ENCODE data around the gene LDHB.
"Not testable (repeated sequence)": the region's sequence is repeated elsewhere in the genome, so short reads cannot be mapped to it uniquely, and the experiment has no call there.

Gene LDHB

DNA sequence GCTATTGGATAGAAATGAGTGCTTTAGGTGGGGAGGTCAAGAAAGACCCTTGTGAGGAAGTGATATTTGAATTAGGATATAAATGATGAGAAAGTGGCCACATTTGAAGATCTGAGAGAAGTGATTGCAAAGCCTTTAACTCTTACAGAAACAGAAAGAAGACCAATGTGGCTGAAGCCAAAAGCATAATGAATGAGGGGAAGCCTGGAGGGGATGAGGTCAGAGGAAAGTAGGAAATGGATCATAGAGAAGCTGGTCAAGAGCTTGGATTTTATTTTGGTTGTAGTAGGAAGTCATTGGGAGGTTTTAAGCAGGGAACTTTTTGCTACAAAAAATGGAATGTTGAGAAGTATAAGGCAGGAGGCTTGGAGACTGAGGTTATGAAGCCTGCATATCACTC lies 49.4 kb downstream of the LDHB start:
- Histone ChIP-seq H3K27ac (ENCODE audit: low read depth, low read length, severe bottlenecking) (no peak overlapping the region), H3K9me3 (ENCODE audit: control insufficient read depth, low read length) (no peaks in the 10 kb centered on the region), H3K4me1 (ENCODE audit: control insufficient read depth, insufficient read depth, low read length, poor library complexity, severe bottlenecking) (no peaks in the 10 kb centered on the region), H3K4me3 (ENCODE audit: extremely low read depth, insufficient read depth, low read length, poor library complexity, severe bottlenecking) (no peak overlapping the region), H3K36me3 (ENCODE audit: control insufficient read depth, insufficient read depth, low read length) (no peaks in the 10 kb centered on the region)

DNA sequence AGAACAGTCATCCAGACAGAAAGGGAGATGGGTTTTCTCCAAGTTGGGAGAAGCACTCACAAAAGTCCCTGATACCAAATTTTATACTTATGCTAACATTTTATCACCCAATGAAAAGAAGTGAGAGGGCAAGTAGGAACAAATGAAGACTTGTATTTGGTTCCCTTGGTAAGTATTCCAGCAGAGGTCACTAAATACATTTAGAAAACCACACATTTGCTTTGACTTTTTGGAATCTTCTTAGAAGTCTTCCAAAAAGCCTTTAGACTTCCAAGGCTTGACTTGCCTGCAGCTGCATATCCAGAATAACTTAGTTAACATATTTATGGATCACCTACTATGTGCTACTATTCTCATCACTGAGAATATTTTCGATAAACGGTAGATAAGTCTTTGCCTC lies 49.9 kb downstream of the LDHB start:
- no CpG with 5 or more reads among the region's 2 CpGs for WGBS, 2 experiments (ENCODE audit: insufficient coverage in 2 of 2)
- Histone ChIP-seq H3K4me3 (ENCODE audit: extremely low read depth, insufficient read depth, low read length, poor library complexity, severe bottlenecking) (no peak overlapping the region), H3K4me1 (ENCODE audit: control insufficient read depth, insufficient read depth, low read length, poor library complexity, severe bottlenecking) (no peaks in the 10 kb centered on the region), H3K27ac (ENCODE audit: low read depth, low read length, severe bottlenecking) (no peak overlapping the region), H3K36me3 (ENCODE audit: control insufficient read depth, insufficient read depth, low read length) (no peaks in the 10 kb centered on the region), H3K9me3 (ENCODE audit: control insufficient read depth, low read length) (no peaks in the 10 kb centered on the region)

DNA sequence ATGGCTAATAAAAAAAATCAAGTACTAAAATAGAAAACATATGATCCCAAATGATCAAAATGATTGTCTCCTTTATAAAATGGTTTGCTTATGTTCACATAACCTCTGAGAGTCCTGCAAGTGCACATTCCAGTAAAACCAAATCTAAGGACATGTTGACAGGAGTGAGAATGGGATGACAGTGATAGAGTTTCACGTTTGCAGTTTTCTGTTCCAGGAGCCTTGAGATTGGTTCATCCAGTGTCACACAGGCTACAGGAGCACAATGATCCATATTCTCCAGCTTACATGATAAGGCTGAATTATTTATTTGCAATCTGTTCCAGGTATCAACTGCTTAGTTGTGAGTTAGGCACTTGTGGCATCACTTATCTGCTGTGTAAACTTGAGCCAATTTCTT lies 51.5 kb downstream of the LDHB start:
- no peak overlapping the region for H3K4me3 ChIP-seq (ENCODE audit: extremely low read depth, insufficient read depth, low read length, poor library complexity, severe bottlenecking)
- H3K4me1 ChIP-seq (ENCODE audit: control insufficient read depth, insufficient read depth, low read length, poor library complexity, severe bottlenecking), result no peaks in the 10 kb centered on the region
- H3K9me3 ChIP-seq (ENCODE audit: control insufficient read depth, low read length), result no peaks in the 10 kb centered on the region
- H3K27ac ChIP-seq (ENCODE audit: low read depth, low read length, severe bottlenecking), result no peak overlapping the region
- WGBS, 2 experiments (ENCODE audit: insufficient coverage in 2 of 2), result 80% methylated on average over 1 of the region's 1 CpG; no CpG with 5 or more reads in 1 of the 2 experiments
- H3K36me3 ChIP-seq (ENCODE audit: control insufficient read depth, insufficient read depth, low read length), result no peaks in the 10 kb centered on the region

- WGBS, 2 experiments (ENCODE audit: insufficient coverage in 2 of 2), result 60 to 70% methylated on average over 1 to 3 of the region's 7 CpGs
- H3K4me1 ChIP-seq (ENCODE audit: control insufficient read depth, insufficient read depth, low read length, poor library complexity, severe bottlenecking), result no peaks in the 10 kb centered on the region
- no peak within 1 kb of the TSS for H3K4me3 ChIP-seq (ENCODE audit: extremely low read depth, insufficient read depth, low read length, poor library complexity, severe bottlenecking)
- H3K9me3 ChIP-seq (ENCODE audit: control insufficient read depth, low read length), result no peaks in the 10 kb centered on the region
- no peaks in the 10 kb centered on the region for H3K36me3 ChIP-seq (ENCODE audit: control insufficient read depth, insufficient read depth, low read length)
- no peak within 1 kb of the TSS for H3K27ac ChIP-seq (ENCODE audit: low read depth, low read length, severe bottlenecking)
These were observed 53.2 kb downstream of the LDHB start, which contains the start of gene GYS2 for GRCh38 chr12:21604245-21605101. Gene GYS2, minus strand, starts transcription at chr12:21604847. Its CDS starts 255 bp downstream, at chr12:21604592.

DNA sequence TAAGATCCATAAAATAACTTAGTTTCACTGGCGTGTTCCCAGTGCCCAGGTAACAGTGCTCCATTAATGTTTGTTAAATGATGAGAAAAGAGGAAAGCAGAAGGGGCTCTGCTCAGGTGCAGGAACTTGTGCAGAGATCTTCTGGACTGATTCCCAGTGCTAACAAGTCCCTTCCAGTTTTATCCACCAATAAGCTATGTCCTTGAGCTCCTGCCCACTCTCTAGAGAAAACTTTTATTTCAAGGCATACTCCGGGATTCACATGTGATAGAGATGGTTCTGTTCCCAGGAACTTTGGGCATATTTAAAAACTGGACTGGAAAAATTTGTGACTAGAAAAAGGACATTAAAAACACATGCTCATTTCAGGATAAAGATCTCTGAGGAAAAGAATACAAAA lies 54.9 kb downstream of the LDHB start:
- WGBS, 2 experiments (ENCODE audit: insufficient coverage in 2 of 2), result no CpG with 5 or more reads among the region's 2 CpGs
- no peaks in the 10 kb centered on the region for H3K4me1 ChIP-seq (ENCODE audit: control insufficient read depth, insufficient read depth, low read length, poor library complexity, severe bottlenecking)
- H3K9me3 ChIP-seq (ENCODE audit: control insufficient read depth, low read length), result no peaks in the 10 kb centered on the region
- no peak overlapping the region for H3K4me3 ChIP-seq (ENCODE audit: extremely low read depth, insufficient read depth, low read length, poor library complexity, severe bottlenecking)
- no peak overlapping the region for H3K27ac ChIP-seq (ENCODE audit: low read depth, low read length, severe bottlenecking)
- H3K36me3 ChIP-seq (ENCODE audit: control insufficient read depth, insufficient read depth, low read length), result no peaks in the 10 kb centered on the region

DNA sequence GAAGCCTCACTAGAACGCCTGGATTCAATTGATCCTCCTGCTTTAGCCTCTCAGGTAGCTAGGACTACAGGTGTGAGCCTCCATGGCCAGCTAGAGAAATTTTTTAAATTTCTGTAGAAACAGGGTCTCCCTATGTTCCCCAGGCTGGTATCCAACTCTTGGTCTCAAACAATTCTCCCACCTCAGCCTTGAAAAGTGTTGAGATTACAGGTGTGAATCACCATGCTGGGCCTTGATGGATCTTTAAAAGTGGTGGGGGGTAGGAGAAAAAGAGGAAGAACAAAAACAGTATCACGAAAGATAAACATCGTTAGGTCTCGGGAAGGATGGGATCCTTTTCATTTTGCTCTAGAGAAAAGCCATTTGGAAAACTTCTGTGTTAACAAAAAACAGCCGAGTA lies 57.4 kb downstream of the LDHB start:
- Histone ChIP-seq H3K36me3 (ENCODE audit: control insufficient read depth, insufficient read depth, low read length) (no peaks in the 10 kb centered on the region), H3K9me3 (ENCODE audit: control insufficient read depth, low read length) (no peaks in the 10 kb centered on the region), H3K4me3 (ENCODE audit: extremely low read depth, insufficient read depth, low read length, poor library complexity, severe bottlenecking) (no peak overlapping the region), H3K27ac (ENCODE audit: low read depth, low read length, severe bottlenecking) (no peak overlapping the region), H3K4me1 (ENCODE audit: control insufficient read depth, insufficient read depth, low read length, poor library complexity, severe bottlenecking) (no peaks in the 10 kb centered on the region)
- WGBS, 2 experiments (ENCODE audit: insufficient coverage in 2 of 2), result 68 to 82% methylated on average over 5 of the region's 5 CpGs

GRCh38 chr12:21599143-21599999 lies 58.3 kb downstream of the LDHB start:
- Histone ChIP-seq H3K4me3 (ENCODE audit: extremely low read depth, insufficient read depth, low read length, poor library complexity, severe bottlenecking) (no peak overlapping the region), H3K27ac (ENCODE audit: low read depth, low read length, severe bottlenecking) (no peak overlapping the region), H3K4me1 (ENCODE audit: control insufficient read depth, insufficient read depth, low read length, poor library complexity, severe bottlenecking) (no peaks in the 10 kb centered on the region), H3K36me3 (ENCODE audit: control insufficient read depth, insufficient read depth, low read length) (no peaks in the 10 kb centered on the region), H3K9me3 (ENCODE audit: control insufficient read depth, low read length) (no peaks in the 10 kb centered on the region)
- WGBS, 2 experiments (ENCODE audit: insufficient coverage in 2 of 2), result 100% methylated on average over 1 of the region's 3 CpGs; no CpG with 5 or more reads in 1 of the 2 experiments

DNA sequence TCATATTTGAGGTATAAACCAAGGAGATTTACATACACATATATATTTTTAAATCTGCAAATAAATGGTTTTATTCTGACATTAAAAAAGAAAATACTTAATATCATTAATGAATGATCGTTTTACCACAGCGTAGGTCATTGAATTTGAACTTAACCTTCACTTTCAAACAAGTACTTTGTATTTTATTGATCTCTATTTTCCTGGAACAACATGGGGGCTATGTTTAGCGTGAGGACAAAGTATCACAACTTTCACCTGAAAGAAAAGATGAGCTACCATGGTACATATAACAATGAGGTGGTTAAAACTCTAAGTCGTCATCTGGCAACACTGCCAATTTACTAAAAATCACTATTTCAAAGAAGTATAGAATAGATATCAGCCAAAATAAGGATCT lies 59.0 kb downstream of the LDHB start:
- H3K36me3 ChIP-seq (ENCODE audit: control insufficient read depth, insufficient read depth, low read length), result no peaks in the 10 kb centered on the region
- no CpG with 5 or more reads among the region's 4 CpGs for WGBS, 2 experiments (ENCODE audit: insufficient coverage in 2 of 2)
- no peaks in the 10 kb centered on the region for H3K4me1 ChIP-seq (ENCODE audit: control insufficient read depth, insufficient read depth, low read length, poor library complexity, severe bottlenecking)
- no peak overlapping the region for H3K4me3 ChIP-seq (ENCODE audit: extremely low read depth, insufficient read depth, low read length, poor library complexity, severe bottlenecking)
- no peaks in the 10 kb centered on the region for H3K9me3 ChIP-seq (ENCODE audit: control insufficient read depth, low read length)
- H3K27ac ChIP-seq (ENCODE audit: low read depth, low read length, severe bottlenecking), result no peak overlapping the region

- H3K4me1 ChIP-seq (ENCODE audit: control insufficient read depth, insufficient read depth, low read length, poor library complexity, severe bottlenecking); H3K27ac ChIP-seq (ENCODE audit: low read depth, low read length, severe bottlenecking); H3K36me3 ChIP-seq (ENCODE audit: control insufficient read depth, insufficient read depth, low read length); H3K4me3 ChIP-seq (ENCODE audit: extremely low read depth, insufficient read depth, low read length, poor library complexity, severe bottlenecking); H3K9me3 ChIP-seq (ENCODE audit: control insufficient read depth, low read length): not testable (repeated sequence)
These were observed 62.3 kb downstream of the LDHB start for GRCh38 chr12:21595356-21595755.

GRCh38 chr12:21585485-21585884 lies 72.2 kb downstream of the LDHB start:
- 92% methylated on average over 2 of the region's 3 CpGs for WGBS, 2 experiments (ENCODE audit: insufficient coverage in 2 of 2)
- no peaks in the 10 kb centered on the region for H3K36me3 ChIP-seq (ENCODE audit: control insufficient read depth, insufficient read depth, low read length)
- no peaks in the 10 kb centered on the region for H3K9me3 ChIP-seq (ENCODE audit: control insufficient read depth, low read length)
- no peak overlapping the region for H3K4me3 ChIP-seq (ENCODE audit: extremely low read depth, insufficient read depth, low read length, poor library complexity, severe bottlenecking)
- no peak overlapping the region for H3K27ac ChIP-seq (ENCODE audit: low read depth, low read length, severe bottlenecking)
- H3K4me1 ChIP-seq (ENCODE audit: control insufficient read depth, insufficient read depth, low read length, poor library complexity, severe bottlenecking), result no peaks in the 10 kb centered on the region
